AG10803 (cell line): ENCODE results near the gene SF3B3.
"Not testable (repeated sequence)": the region's sequence is repeated elsewhere in the genome, so short reads cannot be mapped to it uniquely, and the experiment has no call there.

Source experiments
- DNase-seq: peaks from one replicate; pipeline ENCODE4 v3.0.0; 2010; ENCODE audit warnings: low read depth
- H3K4me3 ChIP-seq: 2 replicates; pipeline ENCODE4 v1.5.1; 2011; ENCODE audit warnings: mild to moderate bottlenecking, low read length, control low read depth
- TF ChIP-seq, protein P1 (sequence below): conservative IDR thresholded peaks from 2 replicates; pipeline ENCODE4 v1.5.1; 2011; ENCODE audit warnings: mild to moderate bottlenecking, low read length, control low read depth, inconsistent platforms

SF3B3 gene

DNA sequence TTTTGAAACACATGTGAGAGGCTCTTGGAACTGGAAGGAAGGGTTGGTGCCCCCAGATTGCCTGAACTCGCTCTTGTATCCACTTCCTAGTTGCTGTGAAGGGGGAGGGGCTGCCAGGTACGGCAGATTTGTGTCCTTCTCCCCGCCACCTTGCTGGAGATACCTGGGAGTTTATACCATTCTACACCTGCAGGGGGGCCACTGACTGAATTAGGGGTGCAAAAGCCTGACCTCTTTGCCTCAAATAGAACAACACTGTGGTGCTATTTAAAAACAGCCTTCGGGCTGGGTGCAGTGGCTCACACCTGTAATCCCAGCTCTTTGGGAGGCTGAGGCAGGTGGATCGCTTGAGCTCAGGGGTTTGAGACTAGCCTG is 87.6 kb downstream of the SF3B3 start:
- TF ChIP-seq, protein P1, sequence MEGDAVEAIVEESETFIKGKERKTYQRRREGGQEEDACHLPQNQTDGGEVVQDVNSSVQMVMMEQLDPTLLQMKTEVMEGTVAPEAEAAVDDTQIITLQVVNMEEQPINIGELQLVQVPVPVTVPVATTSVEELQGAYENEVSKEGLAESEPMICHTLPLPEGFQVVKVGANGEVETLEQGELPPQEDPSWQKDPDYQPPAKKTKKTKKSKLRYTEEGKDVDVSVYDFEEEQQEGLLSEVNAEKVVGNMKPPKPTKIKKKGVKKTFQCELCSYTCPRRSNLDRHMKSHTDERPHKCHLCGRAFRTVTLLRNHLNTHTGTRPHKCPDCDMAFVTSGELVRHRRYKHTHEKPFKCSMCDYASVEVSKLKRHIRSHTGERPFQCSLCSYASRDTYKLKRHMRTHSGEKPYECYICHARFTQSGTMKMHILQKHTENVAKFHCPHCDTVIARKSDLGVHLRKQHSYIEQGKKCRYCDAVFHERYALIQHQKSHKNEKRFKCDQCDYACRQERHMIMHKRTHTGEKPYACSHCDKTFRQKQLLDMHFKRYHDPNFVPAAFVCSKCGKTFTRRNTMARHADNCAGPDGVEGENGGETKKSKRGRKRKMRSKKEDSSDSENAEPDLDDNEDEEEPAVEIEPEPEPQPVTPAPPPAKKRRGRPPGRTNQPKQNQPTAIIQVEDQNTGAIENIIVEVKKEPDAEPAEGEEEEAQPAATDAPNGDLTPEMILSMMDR = no peak
- DNase-seq = no peak
- H3K4me3 ChIP-seq = no peak overlapping the region

DNA sequence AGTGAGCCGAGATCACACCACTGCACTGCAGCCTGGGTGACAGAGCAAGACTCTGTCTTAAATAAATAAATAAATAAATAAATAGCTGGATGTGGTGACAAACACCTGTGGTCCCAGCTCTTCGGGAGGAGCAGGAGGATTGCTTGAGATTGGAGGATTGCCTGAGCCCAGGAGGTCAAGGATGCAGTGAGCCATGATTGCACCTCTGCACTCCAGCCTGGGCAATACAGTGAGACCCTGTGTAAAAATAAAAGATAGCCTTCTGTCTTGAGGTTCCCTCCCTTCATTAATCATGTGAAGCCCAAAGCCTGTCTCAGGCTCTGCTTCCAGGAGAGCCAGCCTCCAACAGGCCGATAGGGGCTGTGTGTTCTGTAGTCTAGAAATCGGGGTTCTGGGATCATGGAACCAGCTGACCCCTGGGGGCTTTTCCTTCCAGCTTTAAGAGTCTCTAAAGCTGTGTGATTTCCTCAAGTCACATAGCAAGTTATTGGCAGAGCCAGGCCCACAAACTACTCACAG is 88.2 kb downstream of the SF3B3 start:
- H3K4me3 ChIP-seq = no peak overlapping the region
- TF ChIP-seq, protein P1 = no peak
- DNase-seq = no peak

DNA sequence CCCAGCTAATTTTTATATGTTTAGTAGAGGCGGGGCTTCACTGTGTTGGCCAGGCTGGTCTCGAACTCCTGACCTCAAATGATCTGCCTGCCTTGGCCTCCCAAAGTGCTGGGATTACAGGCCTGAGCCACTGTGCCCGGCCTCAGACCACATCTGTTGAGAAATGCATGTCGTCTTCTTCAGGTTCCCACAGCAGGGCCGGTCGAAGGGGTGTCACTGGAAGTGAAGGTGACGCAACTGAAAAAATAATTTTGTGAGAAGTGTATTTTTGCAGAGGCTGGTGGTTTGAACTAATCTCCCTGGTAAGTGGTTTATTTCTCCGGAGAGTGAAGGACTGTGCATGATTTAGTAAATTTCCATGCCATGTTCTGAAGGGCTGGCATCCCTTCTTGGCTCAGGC is 89.3 kb downstream of the SF3B3 start:
- H3K4me3 ChIP-seq = no peak overlapping the region
- TF ChIP-seq, protein P1 = no peak
- no peak for DNase-seq

DNA sequence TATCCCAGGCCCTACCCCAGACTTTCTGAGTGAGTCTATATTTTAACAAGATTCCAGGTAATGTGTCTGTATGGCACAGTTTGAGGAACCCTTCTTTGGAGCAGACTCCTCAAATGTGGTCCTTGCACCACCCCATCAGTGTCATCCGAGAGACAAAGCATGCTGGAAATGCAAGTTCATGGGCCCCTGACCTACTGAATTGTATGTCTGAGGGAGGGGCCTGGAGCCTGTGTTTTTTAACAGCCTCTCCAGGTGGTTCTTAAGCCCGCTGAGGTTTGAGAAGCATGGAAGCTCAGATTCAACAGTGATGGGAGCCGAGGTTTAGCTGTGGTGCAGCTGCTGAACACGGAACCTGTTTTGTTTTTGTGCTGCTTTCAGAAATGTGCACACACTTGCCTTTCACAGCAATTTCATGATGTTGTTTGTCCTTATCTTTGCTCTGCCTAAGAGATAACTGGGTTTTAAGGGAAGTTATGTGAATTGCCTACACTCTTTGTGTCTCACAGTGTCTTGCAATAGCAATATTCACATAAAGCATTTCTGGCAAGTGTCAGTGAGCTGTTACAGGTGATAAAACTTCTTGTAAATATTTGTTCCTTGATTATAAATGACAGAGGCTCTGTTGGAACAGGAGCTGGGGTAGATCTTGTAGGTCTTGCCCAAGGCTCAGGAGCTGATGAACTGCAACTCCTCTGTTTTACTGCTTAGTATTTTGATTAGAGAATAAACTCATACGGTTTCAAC is 90.8 kb downstream of the SF3B3 start:
- no peak overlapping the region for H3K4me3 ChIP-seq
- DNase-seq = no peak
- TF ChIP-seq, protein P1 = no peak

DNA sequence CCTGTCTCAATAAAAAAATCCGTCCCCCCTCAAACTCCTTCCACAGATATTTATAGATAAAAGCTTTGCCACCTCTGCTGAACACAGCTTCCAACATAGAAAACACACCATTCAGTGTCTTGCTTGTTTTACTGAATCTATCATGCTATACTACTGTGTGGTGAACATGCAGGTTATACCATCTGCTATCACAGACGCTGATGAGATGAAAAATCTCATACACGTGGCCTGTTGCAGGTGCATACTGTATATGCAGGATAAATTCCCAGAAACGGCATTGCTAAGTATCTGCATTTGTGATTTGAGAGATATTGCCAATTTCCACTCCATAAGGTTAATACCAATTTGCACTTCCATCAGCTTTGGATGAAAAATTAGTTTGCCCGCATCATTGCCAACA is 92.3 kb downstream of the SF3B3 start:
- TF ChIP-seq, protein P1 = no peak
- DNase-seq = no peak
- no peak overlapping the region for H3K4me3 ChIP-seq

DNA sequence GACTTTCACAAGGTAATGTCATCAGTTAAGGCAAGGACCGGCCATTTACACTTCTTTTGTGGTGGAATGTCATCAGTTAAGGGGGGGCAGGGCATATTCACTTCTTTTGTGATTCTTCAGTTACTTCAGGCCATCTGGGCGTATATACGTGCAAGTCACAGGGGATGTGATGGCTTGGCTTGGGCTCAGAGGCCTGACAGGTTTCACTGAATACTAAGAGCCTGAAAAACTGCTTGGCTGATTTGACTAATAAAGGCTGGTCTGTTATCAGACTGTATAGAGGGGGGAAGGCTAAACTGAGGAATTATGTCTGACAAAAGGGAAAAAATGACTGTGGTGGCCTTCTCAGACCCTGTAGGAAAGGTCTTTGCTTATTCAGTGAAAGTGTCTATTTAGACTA is 98.2 kb downstream of the SF3B3 start:
- H3K4me3 ChIP-seq, DNase-seq: not testable (repeated sequence)
